BE2C (cell line): ENCODE measurements around the gene IFI35.
"Not testable (repeated sequence)": the region's sequence is repeated elsewhere in the genome, so short reads cannot be mapped to it uniquely, and the experiment has no call there.

Source experiments
- DNase-seq: peaks from one replicate; pipeline ENCODE4 v3.0.0-alpha.2; 2020
- H3K27me3 ChIP-seq: fragments of 250-450 bp; sonication (Bioruptor Pico); 2 replicates; pipeline ENCODE4 v1.5.1; 2020; ENCODE audit warnings: mild to moderate bottlenecking
- H3K36me3 ChIP-seq: fragments of 250-450 bp; sonication (Bioruptor Pico); 2 replicates; pipeline ENCODE4 v1.5.1; 2020; ENCODE audit warnings: mild to moderate bottlenecking
- H3K4me1 ChIP-seq: fragments of 250-450 bp; sonication (Bioruptor Pico); 2 replicates; pipeline ENCODE4 v1.5.1; 2020
- H3K4me3 ChIP-seq: 2 replicates; pipeline ENCODE4 v1.5.1; 2011; ENCODE audit warnings: low read depth, low read length
- H3K9me3 ChIP-seq: fragments of 250-450 bp; sonication (Bioruptor Pico); 2 replicates; pipeline ENCODE4 v1.5.1; 2020
- CTCF ChIP-seq: IDR thresholded peaks from 2 replicates; pipeline ENCODE4 v1.5.1; 2012; ENCODE audit warnings: mild to moderate bottlenecking, low read depth, low read length

The IFI35 gene

GRCh38 chr17:42985225-42985624, 21.4 kb upstream of the IFI35 start:
- Histone ChIP-seq H3K27me3 (no peaks in the 10 kb centered on the region), H3K36me3 (peaks cover 46% of the 10 kb centered on the region), H3K4me3 (no peak overlapping the region), H3K4me1 (no peaks in the 10 kb centered on the region), H3K9me3 (no peaks in the 10 kb centered on the region)
- no peak for TF ChIP-seq CTCF
- DNase-seq: no peak

GRCh38 chr17:42989141-42989540, 17.4 kb upstream of the IFI35 start:
- no peaks in the 10 kb centered on the region for H3K27me3 ChIP-seq
- DNase-seq: no peak
- H3K36me3 ChIP-seq: peaks cover 81% of the 10 kb centered on the region
- TF ChIP-seq CTCF: no peak
- H3K4me3 ChIP-seq: no peak overlapping the region
- H3K4me1 ChIP-seq: no peaks in the 10 kb centered on the region
- no peaks in the 10 kb centered on the region for H3K9me3 ChIP-seq

- DNase-seq: no peak
- Histone ChIP-seq H3K9me3 (no peaks in the 10 kb centered on the region), H3K4me1 (no peaks in the 10 kb centered on the region), H3K4me3 (no peak overlapping the region), H3K27me3 (no peaks in the 10 kb centered on the region), H3K36me3 (peaks cover 79% of the 10 kb centered on the region)
- TF ChIP-seq CTCF: no peak
Measured at GRCh38 chr17:42989726-42990652, 16.6 kb upstream of the IFI35 start.

GRCh38 chr17:42991471-42991870, 15.1 kb upstream of the IFI35 start:
- no peak overlapping the region for H3K4me3 ChIP-seq
- no peak for TF ChIP-seq CTCF
- H3K36me3 ChIP-seq: peaks cover 71% of the 10 kb centered on the region
- no peak for DNase-seq
- H3K27me3 ChIP-seq: no peaks in the 10 kb centered on the region
- no peaks in the 10 kb centered on the region for H3K4me1 ChIP-seq
- H3K9me3 ChIP-seq: no peaks in the 10 kb centered on the region

GRCh38 chr17:42992872-42993271, 13.7 kb upstream of the IFI35 start:
- TF ChIP-seq CTCF: no peak
- no peaks in the 10 kb centered on the region for H3K27me3 ChIP-seq
- no peaks in the 10 kb centered on the region for H3K4me1 ChIP-seq
- no peak for DNase-seq
- H3K4me3 ChIP-seq: no peak overlapping the region
- H3K9me3 ChIP-seq: no peaks in the 10 kb centered on the region
- H3K36me3 ChIP-seq: peaks cover 58% of the 10 kb centered on the region

GRCh38 chr17:42993913-42994312, 12.7 kb upstream of the IFI35 start:
- peaks cover 51% of the 10 kb centered on the region for H3K36me3 ChIP-seq
- H3K4me1 ChIP-seq, DNase-seq, H3K9me3 ChIP-seq, H3K27me3 ChIP-seq, H3K4me3 ChIP-seq: not testable (repeated sequence)
